ENCODE results near the gene NPLOC4. TPM values are rescaled to one million over a fixed set of nuclear protein-coding genes. Genes with fewer than 3 reads are reported as not detected.
"Not testable (repeated sequence)": the region's sequence is repeated elsewhere in the genome, so short reads cannot be mapped to it uniquely, and the experiment has no call there.

The NPLOC4 gene
- total RNA-seq, 1 donor from 2014 or later: 128 TPM

- no peaks in the 10 kb centered on the region for H3K27me3 ChIP-seq
Measured at GRCh38 chr17:81535480-81536298, 101.2 kb downstream of the NPLOC4 start.

GRCh38 chr17:81535007-81535328, 101.9 kb downstream of the NPLOC4 start:
- H3K4me1 ChIP-seq: no peaks in the 10 kb centered on the region
- no peak for DNase-seq (ENCODE audit: low spot score in 2 of 2)
- no peaks in the 10 kb centered on the region for H3K27me3 ChIP-seq
- no peak overlapping the region for H3K27ac ChIP-seq
- H3K9me3 ChIP-seq: no peaks in the 10 kb centered on the region
- TF ChIP-seq CTCF (IDR thresholded peaks at IDR 0.05): no peak
- H3K4me3 ChIP-seq: no peak overlapping the region
- peaks cover 2 to 20% of the 10 kb centered on the region in 2 donors for H3K36me3 ChIP-seq
- intact Hi-C loops (cut with DNase I): no loop called here

More at GRCh38 chr17:81535480-81536298, 101.2 kb downstream of the NPLOC4 start:
- DNase-seq (ENCODE audit: low spot score in 2 of 2): no peak
- TF ChIP-seq CTCF (IDR thresholded peaks at IDR 0.05): no peak
- Histone ChIP-seq H3K9me3 (no peaks in the 10 kb centered on the region), H3K4me3 (no peak overlapping the region), H3K27ac (no peak overlapping the region), H3K36me3 (peaks cover 2 to 28% of the 10 kb centered on the region in 2 donors), H3K4me1 (no peaks in the 10 kb centered on the region)
- intact Hi-C loops (cut with DNase I): no loop called here

- peaks cover 2 to 17% of the 10 kb centered on the region in 2 donors for H3K36me3 ChIP-seq
- no peak for DNase-seq (ENCODE audit: low spot score in 2 of 2)
- intact Hi-C loops (cut with DNase I): no loop called here
- no peak overlapping the region for H3K4me3 ChIP-seq
- no peaks in the 10 kb centered on the region for H3K4me1 ChIP-seq
- no peaks in the 10 kb centered on the region for H3K27me3 ChIP-seq
- no peaks in the 10 kb centered on the region for H3K9me3 ChIP-seq
- no peak overlapping the region for H3K27ac ChIP-seq
- no peak for TF ChIP-seq CTCF (IDR thresholded peaks at IDR 0.05)
Measured at GRCh38 chr17:81534157-81535006, 102.5 kb downstream of the NPLOC4 start.

- H3K27me3 ChIP-seq: no peaks in the 10 kb centered on the region
- no peaks in the 10 kb centered on the region for H3K9me3 ChIP-seq
- H3K4me3 ChIP-seq: no peak overlapping the region
- intact Hi-C loops (cut with DNase I): no loop called here
- peaks cover under 1 to 9% of the 10 kb centered on the region in 2 donors for H3K36me3 ChIP-seq
- no peak for DNase-seq (ENCODE audit: low spot score in 2 of 2)
- H3K27ac ChIP-seq: no peak overlapping the region
- TF ChIP-seq CTCF (IDR thresholded peaks at IDR 0.05): no peak
- H3K4me1 ChIP-seq: no peaks in the 10 kb centered on the region
Measured at GRCh38 chr17:81533339-81534141, 103.4 kb downstream of the NPLOC4 start.

- peaks cover 0 to 3% of the 10 kb centered on the region in 2 donors for H3K4me1 ChIP-seq
- no peaks in the 10 kb centered on the region for H3K27me3 ChIP-seq
- intact Hi-C loops (cut with DNase I): no loop called here
- H3K4me3 ChIP-seq: no peak overlapping the region
- peaks cover 0 to under 1% of the 10 kb centered on the region in 2 donors for H3K36me3 ChIP-seq
- no peak for DNase-seq (ENCODE audit: low spot score in 2 of 2)
- no peak for TF ChIP-seq CTCF (IDR thresholded peaks at IDR 0.05)
- H3K9me3 ChIP-seq: no peaks in the 10 kb centered on the region
- no peak overlapping the region for H3K27ac ChIP-seq
Measured at GRCh38 chr17:81532490-81533287, 104.2 kb downstream of the NPLOC4 start.

- H3K27me3 ChIP-seq: not testable (repeated sequence)
Measured at GRCh38 chr17:81531998-81532404, 104.9 kb downstream of the NPLOC4 start.

GRCh38 chr17:81531013-81531412, 105.9 kb downstream of the NPLOC4 start:
- H3K27ac ChIP-seq; DNase-seq (ENCODE audit: low spot score in 2 of 2); H3K27me3 ChIP-seq; H3K4me3 ChIP-seq; intact Hi-C loops (cut with DNase I); H3K4me1 ChIP-seq; H3K9me3 ChIP-seq; H3K36me3 ChIP-seq: not testable (repeated sequence)

More at GRCh38 chr17:81531998-81532404, 104.9 kb downstream of the NPLOC4 start:
- H3K9me3 ChIP-seq; H3K36me3 ChIP-seq; H3K27ac ChIP-seq; H3K4me3 ChIP-seq; intact Hi-C loops (cut with DNase I); H3K4me1 ChIP-seq; DNase-seq (ENCODE audit: low spot score in 2 of 2): not testable (repeated sequence)

All from ascending aorta (tissue), 2 donors.